Urinary bladder (tissue), 4 donors: ENCODE data around the gene TBC1D19. TPM values are rescaled to one million over a fixed set of nuclear protein-coding genes. Genes with fewer than 3 reads are reported as not detected.
"Not testable (repeated sequence)": the region's sequence is repeated elsewhere in the genome, so short reads cannot be mapped to it uniquely, and the experiment has no call there.

Experiments used
- DNase-seq: peaks from one replicate; pipeline ENCODE4 v3.0.0-alpha.2; 2015; ENCODE audit errors: extremely low spot score
- H3K27ac ChIP-seq: one replicate; pipeline ENCODE4 v1.5.1; 2013; ENCODE audit warnings: low read depth, mild to moderate bottlenecking, moderate library complexity
- H3K36me3 ChIP-seq: one replicate; pipeline ENCODE4 v1.6.1; 2013; ENCODE audit warnings: mild to moderate bottlenecking, moderate library complexity; ENCODE audit not compliant: insufficient read depth
- H3K4me1 ChIP-seq: one replicate; pipeline ENCODE4 v1.6.1; 2013; ENCODE audit warnings: mild to moderate bottlenecking, moderate library complexity; ENCODE audit not compliant: insufficient read depth
- H3K4me3 ChIP-seq: one replicate; pipeline ENCODE4 v1.5.1; 2013; ENCODE audit warnings: low read depth, low read length
- WGBS: extraction: QIAGEN DNeasy Blood & Tissue Kit; methylation state at CpG from one replicate; pipeline ENCODE4 v1.1.7; 2013; 5-methylcytosine and 5-hydroxymethylcytosine counted together
- polyA plus RNA-seq: library from polyadenylated mRNA; stranded (reverse); fragments of 200-250 nt; gene quantifications from one replicate; pipeline ENCODE4 v1.2.3, GENCODE V29; 2013
- total RNA-seq: library from RNA; depleted of rRNA; stranded (reverse); fragments of >200 nt; gene quantifications from one replicate; pipeline ENCODE4 v1.2.3, GENCODE V29; 2014
- donor health status: healthy with polysubstance abuse.
- donor health status: healthy.

The TBC1D19 gene
- total and polyA plus RNA-seq, 2 donors = 7.2 to 77.0 TPM

DNA sequence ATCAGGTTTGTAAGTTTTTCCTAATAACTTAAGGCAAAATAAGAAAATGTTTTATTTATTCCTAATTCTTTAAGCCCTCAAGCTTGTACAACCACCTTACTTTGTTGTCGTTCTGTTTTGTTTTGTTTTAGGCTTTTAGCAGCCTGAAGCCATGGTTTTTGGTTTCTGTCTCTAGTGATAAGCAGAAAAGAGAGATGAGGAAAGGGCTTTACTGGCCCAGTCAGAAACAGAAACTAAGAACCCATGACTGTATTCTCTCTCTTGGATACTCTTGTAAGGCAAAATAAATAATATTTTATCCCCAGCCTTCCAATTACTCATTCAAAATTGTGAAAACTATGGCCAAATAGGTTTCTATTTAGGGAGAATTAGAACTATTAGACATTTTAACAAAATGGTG is 29.4 kb downstream of the TBC1D19 start:
- Histone ChIP-seq H3K36me3 (no peaks in the 10 kb centered on the region), H3K27ac (no peak overlapping the region), H3K4me3 (no peak overlapping the region), H3K4me1 (no peaks in the 10 kb centered on the region)
- 62% methylated on average over 1 of the region's 1 CpG for WGBS
- no peak for DNase-seq

DNA sequence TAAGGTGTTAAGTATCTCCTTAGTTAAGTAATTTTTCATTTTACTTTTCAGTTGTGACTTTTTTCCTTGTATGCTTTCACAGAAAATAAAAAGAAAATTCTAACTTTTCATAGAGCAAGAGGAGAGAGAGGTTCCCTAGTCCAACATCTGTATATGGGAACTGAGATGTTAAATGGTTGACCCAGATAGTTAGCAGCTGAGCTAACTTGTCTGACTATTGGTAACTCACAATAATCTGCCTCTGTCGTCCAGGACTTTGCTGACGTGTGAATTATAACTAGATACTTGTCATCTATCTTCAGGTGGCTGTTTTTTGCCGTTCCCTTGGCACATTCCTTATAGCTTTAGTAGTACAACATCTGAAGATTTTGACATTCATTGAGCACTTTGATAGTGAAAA is 29.9 kb downstream of the TBC1D19 start:
- Histone ChIP-seq H3K4me1 (no peaks in the 10 kb centered on the region), H3K36me3 (no peaks in the 10 kb centered on the region), H3K27ac (no peak overlapping the region), H3K4me3 (no peak overlapping the region)
- DNase-seq = no peak
- WGBS = 81% methylated on average over 3 of the region's 3 CpGs

DNA sequence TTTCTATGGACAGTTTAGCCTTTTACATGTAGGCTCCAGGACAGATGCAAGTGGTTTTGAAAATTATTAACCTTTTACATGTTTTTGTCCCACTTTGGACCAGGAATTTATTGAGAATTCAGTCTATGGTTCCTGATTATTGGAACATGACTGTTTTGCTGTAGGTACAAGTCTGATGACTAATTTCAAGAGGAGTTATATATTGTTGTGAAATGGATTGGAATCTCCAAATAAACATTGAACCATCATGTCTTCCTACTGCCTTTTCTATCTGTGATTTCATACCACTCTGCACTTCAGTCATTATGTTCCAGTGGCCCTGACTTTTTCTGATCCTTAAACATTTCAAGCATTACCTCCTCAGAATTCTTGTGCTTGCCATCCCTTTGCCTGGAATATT is 35.9 kb downstream of the TBC1D19 start:
- peaks cover 3% of the 10 kb centered on the region for H3K36me3 ChIP-seq
- DNase-seq = no peak
- H3K27ac ChIP-seq = no peak overlapping the region
- no peaks in the 10 kb centered on the region for H3K4me1 ChIP-seq
- H3K4me3 ChIP-seq = no peak overlapping the region

- DNase-seq = no peak
- H3K27ac ChIP-seq = no peak overlapping the region
- peaks cover 3% of the 10 kb centered on the region for H3K36me3 ChIP-seq
- no peak overlapping the region for H3K4me3 ChIP-seq
- WGBS = 96% methylated on average over 3 of the region's 3 CpGs
- H3K4me1 ChIP-seq = no peaks in the 10 kb centered on the region
Measured at GRCh38 chr4:26621366-26621765, 37.5 kb downstream of the TBC1D19 start.

DNA sequence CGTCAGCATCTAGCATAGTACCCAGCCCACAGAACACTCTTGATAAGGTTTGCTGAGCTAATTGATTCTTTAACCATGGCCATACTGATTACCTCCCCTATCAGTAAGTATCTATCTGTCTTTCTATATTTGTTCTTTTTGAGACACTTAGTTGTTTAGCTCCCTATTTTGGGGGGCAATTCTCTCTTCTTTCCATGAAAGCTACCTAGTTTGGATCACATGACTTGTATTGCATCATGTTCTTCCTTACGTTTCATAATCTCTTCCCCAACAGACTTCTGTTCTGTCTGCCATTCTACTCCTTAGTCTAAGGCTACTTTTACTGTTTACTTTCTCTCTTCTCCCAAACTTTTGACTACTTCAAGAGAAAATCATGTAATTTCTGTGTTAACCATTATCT is 39.0 kb downstream of the TBC1D19 start:
- Histone ChIP-seq H3K4me3 (no peak overlapping the region), H3K4me1 (no peaks in the 10 kb centered on the region), H3K27ac (no peak overlapping the region), H3K36me3 (peaks cover 3% of the 10 kb centered on the region)
- no peak for DNase-seq
- 80% methylated on average over 2 of the region's 2 CpGs for WGBS

- 100% methylated on average over 2 of the region's 2 CpGs for WGBS
- H3K4me3 ChIP-seq, DNase-seq, H3K36me3 ChIP-seq, H3K27ac ChIP-seq, H3K4me1 ChIP-seq: not testable (repeated sequence)
Measured at GRCh38 chr4:26626658-26627057, 42.8 kb downstream of the TBC1D19 start.

GRCh38 chr4:26632916-26633315 is 49.0 kb downstream of the TBC1D19 start:
- H3K4me3 ChIP-seq = no peak overlapping the region
- DNase-seq = no peak
- H3K36me3 ChIP-seq = peaks cover 2% of the 10 kb centered on the region
- 74% methylated on average over 1 of the region's 1 CpG for WGBS
- H3K27ac ChIP-seq = no peak overlapping the region
- no peaks in the 10 kb centered on the region for H3K4me1 ChIP-seq

- Histone ChIP-seq H3K27ac (no peak overlapping the region), H3K36me3 (peaks cover 2% of the 10 kb centered on the region), H3K4me1 (no peaks in the 10 kb centered on the region), H3K4me3 (no peak overlapping the region)
- 97% methylated on average over 2 of the region's 2 CpGs for WGBS
- no peak for DNase-seq
Measured at GRCh38 chr4:26634237-26634636, 50.4 kb downstream of the TBC1D19 start.

DNA sequence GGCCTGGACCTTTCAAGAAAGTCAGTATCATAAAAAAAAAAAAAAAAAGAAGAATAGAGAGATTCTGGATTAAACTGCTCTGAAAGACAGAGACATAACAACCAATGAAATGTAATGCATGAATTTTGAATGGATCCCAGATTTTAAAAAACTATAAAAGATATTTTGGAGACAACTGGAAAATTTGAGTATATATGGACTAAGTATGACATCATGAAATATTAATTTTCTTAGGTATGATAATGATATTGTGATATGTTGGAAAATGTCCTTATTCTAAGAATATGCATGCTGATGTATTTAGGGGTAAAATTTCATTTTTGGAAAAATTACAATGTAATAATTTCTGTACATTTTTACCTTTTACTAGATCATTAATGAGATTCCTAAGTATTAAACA is 52.6 kb downstream of the TBC1D19 start:
- no peak for DNase-seq
- no peaks in the 10 kb centered on the region for H3K4me1 ChIP-seq
- peaks cover 2% of the 10 kb centered on the region for H3K36me3 ChIP-seq

DNA sequence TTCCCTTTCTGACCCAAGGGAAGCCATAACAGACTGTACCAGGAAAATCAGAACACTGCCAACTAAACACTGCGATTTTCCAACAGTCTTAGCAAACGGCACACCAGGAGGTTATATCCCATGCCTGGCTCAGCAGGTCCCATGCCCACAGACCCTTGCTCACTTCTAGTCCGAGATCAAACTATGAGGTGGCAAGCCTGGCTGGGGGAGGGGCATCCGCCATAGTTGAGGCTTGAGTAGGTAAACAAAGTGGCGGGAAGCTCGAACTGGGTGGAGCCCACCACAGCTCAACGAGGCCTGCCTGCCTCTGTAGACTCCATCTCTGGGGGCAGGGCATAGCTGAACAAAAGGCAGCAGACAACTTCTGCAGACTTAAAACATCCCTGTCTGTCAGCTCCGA is 56.8 kb downstream of the TBC1D19 start:
- not testable (repeated sequence) for H3K27ac ChIP-seq, H3K4me3 ChIP-seq, DNase-seq, H3K4me1 ChIP-seq, H3K36me3 ChIP-seq
- 96% methylated on average over 8 of the region's 8 CpGs for WGBS

More for the DNA sequence above, 52.6 kb downstream of the TBC1D19 start:
- Histone ChIP-seq H3K27ac (no peak overlapping the region), H3K4me3 (no peak overlapping the region)

- WGBS = 84% methylated on average over 2 of the region's 2 CpGs
- Histone ChIP-seq H3K27ac (no peak overlapping the region), H3K4me1 (no peaks in the 10 kb centered on the region), H3K36me3 (peaks cover 3% of the 10 kb centered on the region), H3K4me3 (no peak overlapping the region)
- DNase-seq = no peak
Measured at GRCh38 chr4:26647523-26648224, 63.8 kb downstream of the TBC1D19 start.

GRCh38 chr4:26648260-26648659 is 64.4 kb downstream of the TBC1D19 start:
- H3K4me3 ChIP-seq = no peak overlapping the region
- H3K27ac ChIP-seq = no peak overlapping the region
- H3K36me3 ChIP-seq = peaks cover 3% of the 10 kb centered on the region
- no peaks in the 10 kb centered on the region for H3K4me1 ChIP-seq
- no peak for DNase-seq
- 20% methylated on average over 1 of the region's 1 CpG for WGBS

GRCh38 chr4:26660261-26660660 is 76.4 kb downstream of the TBC1D19 start:
- no peaks in the 10 kb centered on the region for H3K4me1 ChIP-seq
- 85% methylated on average over 3 of the region's 3 CpGs for WGBS
- H3K4me3 ChIP-seq = no peak overlapping the region
- no peak for DNase-seq
- H3K27ac ChIP-seq = no peak overlapping the region
- H3K36me3 ChIP-seq = peaks cover 3% of the 10 kb centered on the region

- Histone ChIP-seq H3K4me1 (no peaks in the 10 kb centered on the region), H3K27ac (no peak overlapping the region), H3K36me3 (peaks cover 3% of the 10 kb centered on the region), H3K4me3 (no peak overlapping the region)
- DNase-seq = no peak
Measured at GRCh38 chr4:26663888-26664287, 80.0 kb downstream of the TBC1D19 start.
